ENCODE measurements around the gene PTPN4. TPM values are rescaled to one million over a fixed set of nuclear protein-coding genes. Genes with fewer than 3 reads are reported as not detected.

Gene PTPN4
- polyA plus RNA-seq, result 116 and 123 TPM in 2 replicates

GRCh38 chr2:119759451-119760236 lies at the start of gene PTPN4:
PTPN4 (plus strand) TSS chr2:119759922; CDS start chr2:119809854, 49,932 bp downstream.

GRCh38 chr2:120012771-120013596 lies 253.3 kb downstream of the PTPN4 start, which contains the start of gene EPB41L5:
EPB41L5 (plus strand) TSS chr2:120013077; CDS start chr2:120019085, 6,008 bp downstream.

Other genes starting within 250 kb of the PTPN4 start
- not detected in 2 replicates for gene SCTR, start 235.4 kb upstream of the PTPN4 start, polyA plus RNA-seq
- 16.7 and 29.3 TPM in 2 replicates for gene CFAP221, start 215.5 kb upstream of the PTPN4 start, polyA plus RNA-seq
- 20.9 and 25.8 TPM in 2 replicates for gene TMEM177, start 80.7 kb upstream of the PTPN4 start, polyA plus RNA-seq

Data from Purkinje cell (primary cell).